Pancreas (tissue), 10 donors: ENCODE measurements around the gene ZNF581. TPM values are rescaled to one million over a fixed set of nuclear protein-coding genes. Genes with fewer than 3 reads are reported as not detected.
A peak's percentile ranks its signal among the peaks of the same experiment; 100 is the strongest.

Experiments
- ATAC-seq, 4 donors: fragments of 200-7000 bp; cut with Tn5 transposase; one replicate each; pipeline versions ENCODE4 v1.8.0 to v1.9.1; 2020; ENCODE audit warnings: mild to moderate bottlenecking in 4 of 4, moderate library complexity in 4 of 4
- DNase-seq, 6 donors: peaks; one replicate each; pipeline ENCODE4 v3.0.0-alpha.2; 2020
- FAIRE-seq: peaks from 2 replicates; lab custom pipeline; 2012; peaks lifted over from hg19 to GRCh38; lab: Jason Lieb, UNC
- H3K27ac ChIP-seq, 4 donors: fragments of 200-600 bp; sonication (generic); 1 replicate in 3 of 4; 2 replicates in 1 of 4; pipeline versions ENCODE4 v1.5.0 to v1.8.0; 2020
- H3K27me3 ChIP-seq, 4 donors: fragments of 200-600 bp; one replicate each; pipeline ENCODE4 v1.8.0; 2021
- H3K36me3 ChIP-seq, 3 donors: fragments of 200-600 bp; sonication (generic) in 1 of 3; one replicate each; pipeline versions ENCODE4 v1.5.0 to v1.8.0; 2020 to 2021
- H3K4me1 ChIP-seq, 3 donors: fragments of 200-600 bp; one replicate each; pipeline ENCODE4 v1.8.0; 2021
- H3K4me3 ChIP-seq, 4 donors: fragments of 200-600 bp; sonication (generic) in 2 of 4; one replicate each; pipeline versions ENCODE4 v1.5.0 to v1.8.0; 2020 to 2021
- H3K9me3 ChIP-seq, 4 donors: fragments of 200-600 bp; one replicate each; pipeline ENCODE4 v1.8.0; 2021
- CTCF ChIP-seq, 4 donors: fragments of 200-600 bp; sonication (generic) in 3 of 4; IDR thresholded peaks; one replicate each; pipeline versions ENCODE4 v1.5.0 to v1.8.0; 2021; ENCODE audit warnings: antibody characterized with exemption in 4 of 4
- WGBS, 2 donors: extraction: QIAGEN DNeasy Blood & Tissue Kit; methylation state at CpG; one replicate each; pipeline ENCODE4 v1.1.7; 2013; 5-methylcytosine and 5-hydroxymethylcytosine counted together
- intact Hi-C, 3 donors: fragments of 100-400 bp; cut with DNase I; formaldehyde crosslinking; loops; one replicate each; pipeline versions ENCODE4 v1.11.1 to v1.14.2; 2022
- polyA plus RNA-seq, 2 donors: library from polyadenylated mRNA; stranded (reverse); fragments of 200-250 nt; gene quantifications; one replicate each; pipeline ENCODE4 v1.2.3, GENCODE V29; 2013
- total RNA-seq, 6 donors: library from RNA; stranded (reverse); fragmentation: NEBNext Ultra II Directional in 4 of 6; extraction: Animal tissue kit (Norgen Biotek cat#: 25700) in 4 of 6; gene quantifications; one replicate each; pipeline versions ENCODE4 v1.2.1 to v1.2.4, GENCODE V29; 2021 to 2023
- donor health status: healthy with polysubstance abuse.
- donor health status: DM: no; HTN: no; CAD: no; lungs with moderate emphysema.
- donor health status: DM: no; HTN: no; CAD: no.
- donor health status: control.
- donor health status: control.
- donor health status: Bipolar disorder and iron deficiency.
- donor health status: DM: yes; HTN: yes; CAD: no.
- donor health status: DM: no; HTN: no; CAD: no.
- donor health status: DM: no; HTN: no; CAD: no.
- donor health status: DM: yes; HTN: yes; CAD: no.

The ZNF581 gene
- total RNA-seq (10 to 100 TPM; 12.9 to 23.2 (median 16.9) TPM), polyA plus RNA-seq (10 to 100 TPM; 13.8 to 16.6 TPM)

GRCh38 chr19:55643003-55643886 lies at the start of gene ZNF581:
Gene ZNF581, plus strand, starts transcription at chr19:55643649. Its CDS starts 923 bp downstream, at chr19:55644572.
- intact Hi-C loops = no loop called here
- no peak for TF ChIP-seq CTCF (IDR thresholded peaks at IDR 0.05)
- DNase-seq (peak; percentile 64 to 91 (median 76)), ATAC-seq (peak; percentile 49 to 64 (median 62)), FAIRE-seq (no peak)
- H3K27ac ChIP-seq = peak within 1 kb of the TSS; percentile 31 to 89 (median 54)
- H3K27me3 ChIP-seq = no peaks in the 10 kb centered on the region
- H3K4me1 ChIP-seq = peaks cover 7 to 19% (median 12%) of the 10 kb centered on the region in 3 donors
- H3K9me3 ChIP-seq = no peaks in the 10 kb centered on the region
- peak within 1 kb of the TSS; percentile 33 to 86 (median 68) for H3K4me3 ChIP-seq
- WGBS, 2 donors = 2 to 3% methylated on average over 49 to 56 of the region's 56 CpGs
- H3K36me3 ChIP-seq = no peaks in the 10 kb centered on the region

- Histone ChIP-seq H3K9me3 (no peaks in the 10 kb centered on the region), H3K27ac (no peak overlapping the region), H3K27me3 (no peaks in the 10 kb centered on the region), H3K36me3 (peaks cover 0 to 19% (median 3%) of the 10 kb centered on the region in 3 donors), H3K4me1 (no peaks in the 10 kb centered on the region), H3K4me3 (no peak overlapping the region)
- TF ChIP-seq CTCF (IDR thresholded peaks at IDR 0.05) = no peak
- ATAC-seq (no peak), DNase-seq (no peak), FAIRE-seq (no peak)
- 89% methylated on average over 4 of the region's 4 CpGs for WGBS, 2 donors
- intact Hi-C loops = no loop called here
Observed at GRCh38 chr19:55594996-55595545, 48.4 kb upstream of the ZNF581 start.

- peaks cover 0 to 19% (median 3%) of the 10 kb centered on the region in 3 donors for H3K36me3 ChIP-seq
- intact Hi-C loops = no loop called here
- no peaks in the 10 kb centered on the region for H3K9me3 ChIP-seq
- FAIRE-seq (no peak), ATAC-seq (no peak), DNase-seq (no peak)
- WGBS, 2 donors = 95% methylated on average over 3 of the region's 3 CpGs
- no peak overlapping the region for H3K27ac ChIP-seq
- TF ChIP-seq CTCF (IDR thresholded peaks at IDR 0.05) = no peak
- no peak overlapping the region for H3K4me3 ChIP-seq
- H3K27me3 ChIP-seq = no peaks in the 10 kb centered on the region
- H3K4me1 ChIP-seq = peaks cover 0 to 5% (median 0%) of the 10 kb centered on the region in 3 donors
Observed at GRCh38 chr19:55596304-55596703, 47.1 kb upstream of the ZNF581 start.

- no peak overlapping the region for H3K27ac ChIP-seq
- FAIRE-seq (no peak), ATAC-seq (no peak), DNase-seq (peak in 3 of 6 donors; percentile 55 to 82 (median 65))
- intact Hi-C loops = no loop called here
- no peak for TF ChIP-seq CTCF (IDR thresholded peaks at IDR 0.05)
- peaks cover 0 to 5% (median 0%) of the 10 kb centered on the region in 3 donors for H3K4me1 ChIP-seq
- no peak overlapping the region for H3K4me3 ChIP-seq
- 96 to 97% methylated on average over 27 to 30 of the region's 30 CpGs for WGBS, 2 donors
- no peaks in the 10 kb centered on the region for H3K9me3 ChIP-seq
- no peaks in the 10 kb centered on the region for H3K27me3 ChIP-seq
- H3K36me3 ChIP-seq = peaks cover 0 to 19% (median 3%) of the 10 kb centered on the region in 3 donors
Observed at GRCh38 chr19:55597501-55597921, 45.9 kb upstream of the ZNF581 start.
